ENCODE results near the gene NR1D1.
A peak's percentile ranks its signal among the peaks of the same experiment; 100 is the strongest.

NR1D1 gene

DNA sequence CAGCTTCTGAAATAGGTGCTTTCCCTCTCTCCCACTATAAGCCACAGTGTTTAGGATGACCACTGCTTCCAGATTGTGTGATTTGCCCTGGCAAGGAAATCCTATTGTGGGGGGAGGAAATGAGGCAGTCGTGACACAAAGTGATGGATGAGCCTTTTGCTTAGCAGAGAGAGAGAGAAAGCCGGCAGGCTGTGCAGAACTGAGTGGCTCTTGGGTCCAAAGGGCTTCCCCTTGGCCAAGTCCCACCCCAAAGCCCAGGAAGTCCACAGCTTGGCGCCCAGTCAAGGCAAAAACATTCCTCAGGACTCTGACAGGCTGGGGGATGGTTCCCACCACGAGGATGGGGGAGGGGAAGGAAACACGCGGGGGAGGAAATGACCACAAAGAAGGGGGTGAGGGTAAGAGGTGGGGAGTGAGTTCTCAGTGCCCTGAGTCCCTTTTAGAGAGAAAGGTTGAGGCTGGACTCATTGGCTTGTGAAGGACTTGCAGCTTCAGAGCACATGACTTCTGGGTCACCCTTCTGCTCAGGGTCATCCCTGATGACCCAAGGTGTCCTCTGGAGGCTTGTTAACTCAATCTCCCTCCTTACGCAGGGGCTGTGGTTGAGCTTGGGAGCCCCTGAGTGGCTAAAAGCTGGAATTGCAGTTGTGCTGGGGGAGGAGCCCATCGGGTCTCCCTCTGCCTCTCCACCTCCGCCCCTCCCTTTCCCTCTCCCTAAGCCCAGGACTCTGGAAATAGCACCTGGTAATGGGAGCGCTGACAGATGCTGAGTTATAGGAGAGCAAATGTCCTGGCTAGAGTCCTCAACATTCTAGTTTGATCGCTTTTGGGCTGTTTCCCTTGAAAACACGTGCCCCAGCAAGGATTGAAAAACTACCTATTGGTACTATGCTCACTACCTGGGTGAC, 11.1 kb upstream of the NR1D1 start:
- peak; percentile 65 for DNase-seq

- DNase-seq: peak; percentile 12
These were observed 9.8 kb upstream of the NR1D1 start for GRCh38 chr17:40110026-40110845.

DNA sequence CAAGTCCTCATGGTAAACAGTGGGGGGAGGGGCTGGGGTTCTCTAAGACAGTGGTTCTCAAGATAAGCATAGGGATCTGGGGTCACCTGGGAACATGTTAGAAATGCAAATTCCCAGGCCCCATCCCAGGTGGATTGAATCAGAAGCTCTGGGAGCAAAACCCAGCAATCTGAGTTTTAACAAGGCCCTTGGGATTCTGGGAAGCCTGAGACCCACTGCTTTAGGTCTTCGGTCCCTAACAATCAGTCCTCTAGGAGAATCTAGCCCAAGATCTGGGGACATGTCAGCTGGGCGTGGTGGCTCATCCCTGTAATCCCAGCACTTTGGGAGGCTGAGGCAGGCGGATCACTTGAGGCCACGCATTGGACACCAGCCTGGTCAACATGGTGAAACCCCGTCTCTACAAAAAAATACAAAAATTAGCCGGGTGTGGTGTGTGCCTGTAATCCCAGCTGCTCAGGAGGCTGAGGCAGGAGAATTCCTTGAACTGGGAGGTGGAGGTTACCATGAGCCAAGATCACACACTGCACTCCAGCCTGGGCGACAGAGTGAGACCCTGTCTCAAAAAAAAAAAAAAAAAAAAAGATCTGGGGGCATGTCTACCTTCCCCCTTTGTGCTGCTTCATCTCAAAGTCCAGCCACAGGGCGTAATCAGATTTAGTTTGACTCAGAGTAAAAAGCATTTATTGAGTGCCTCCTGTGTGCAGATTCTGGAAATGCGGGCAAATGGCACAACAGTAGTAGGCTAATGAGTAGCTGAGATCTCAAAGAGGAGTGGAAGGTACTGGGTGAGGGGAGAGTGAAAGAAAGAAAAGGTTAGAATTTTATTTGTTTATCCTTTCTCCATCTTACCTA, 8.8 kb upstream of the NR1D1 start:
- DNase-seq: peak; percentile 17

DNA sequence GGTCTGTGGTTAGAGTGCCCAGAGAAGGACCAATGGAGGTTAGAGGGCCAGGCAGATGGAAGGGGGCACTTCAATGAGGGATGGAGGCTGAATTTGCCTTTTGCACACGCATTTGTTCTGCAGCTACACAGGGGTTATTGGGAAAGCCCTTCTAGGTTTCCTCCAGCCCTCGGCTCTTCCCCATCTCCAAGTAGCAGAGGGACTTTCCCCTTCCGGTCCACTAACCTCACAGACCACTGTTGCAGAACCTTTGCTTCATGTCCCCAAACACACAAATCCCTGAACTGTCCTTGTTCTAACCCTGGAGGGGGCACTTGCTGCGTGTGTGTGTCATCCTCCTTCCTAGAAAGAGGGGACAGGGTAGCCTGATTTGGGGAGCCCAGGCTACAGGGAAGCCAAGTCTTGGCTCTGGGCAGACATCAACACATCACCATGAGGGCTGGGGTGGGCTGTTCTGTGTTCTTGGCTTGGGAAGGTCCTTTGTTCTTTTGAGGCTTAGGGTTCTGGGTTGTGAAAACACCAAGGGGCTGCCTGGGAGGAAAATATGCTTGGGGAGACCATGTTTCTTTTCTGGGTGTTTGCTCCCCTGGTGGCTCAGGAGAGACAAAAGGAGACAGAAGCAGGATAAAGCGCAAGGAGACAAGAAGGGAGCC, 7.3 kb upstream of the NR1D1 start:
- DNase-seq: no peak

DNA sequence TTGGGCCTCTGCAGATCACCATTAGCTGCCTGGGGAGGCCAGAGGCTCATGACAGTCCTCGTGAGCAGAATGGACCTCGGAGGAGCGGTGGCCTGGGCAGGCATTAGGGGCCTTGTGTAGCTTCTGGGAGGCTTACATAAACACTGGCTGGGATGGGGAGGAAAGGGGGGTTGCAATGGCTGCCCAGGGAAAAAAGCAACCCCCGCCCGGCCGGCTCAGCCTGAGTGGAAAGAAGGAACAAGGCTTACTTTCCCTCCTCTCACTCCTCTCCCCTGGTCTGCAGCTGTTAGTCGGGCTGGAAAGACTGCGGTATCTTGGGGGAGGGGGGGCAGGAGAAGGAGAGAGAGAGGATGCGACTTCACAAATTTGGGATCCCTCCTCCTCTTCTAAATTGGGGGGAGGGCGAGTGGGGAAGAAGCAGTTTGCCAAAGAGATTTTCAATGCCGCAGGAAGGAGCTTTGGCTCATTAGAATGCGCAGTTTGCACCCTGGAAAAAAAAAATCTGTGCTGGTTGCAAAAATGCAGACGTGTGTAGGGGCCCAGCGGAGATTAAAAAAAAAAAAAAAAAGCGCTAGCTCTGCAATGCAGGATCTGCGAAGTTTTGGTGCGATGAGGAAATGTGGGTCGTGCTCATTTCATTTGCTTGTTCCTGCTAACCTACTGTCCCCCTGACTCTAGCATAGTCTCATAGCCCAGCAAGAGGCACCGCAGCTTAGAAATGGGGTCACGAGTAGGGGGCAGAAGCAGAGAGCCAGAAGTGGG, 6.6 kb upstream of the NR1D1 start:
- DNase-seq: no peak

GRCh38 chr17:40105861-40106759, 5.7 kb upstream of the NR1D1 start:
- no peak for DNase-seq

- no peak for DNase-seq
These were observed 4.5 kb upstream of the NR1D1 start for GRCh38 chr17:40104594-40105486.

DNA sequence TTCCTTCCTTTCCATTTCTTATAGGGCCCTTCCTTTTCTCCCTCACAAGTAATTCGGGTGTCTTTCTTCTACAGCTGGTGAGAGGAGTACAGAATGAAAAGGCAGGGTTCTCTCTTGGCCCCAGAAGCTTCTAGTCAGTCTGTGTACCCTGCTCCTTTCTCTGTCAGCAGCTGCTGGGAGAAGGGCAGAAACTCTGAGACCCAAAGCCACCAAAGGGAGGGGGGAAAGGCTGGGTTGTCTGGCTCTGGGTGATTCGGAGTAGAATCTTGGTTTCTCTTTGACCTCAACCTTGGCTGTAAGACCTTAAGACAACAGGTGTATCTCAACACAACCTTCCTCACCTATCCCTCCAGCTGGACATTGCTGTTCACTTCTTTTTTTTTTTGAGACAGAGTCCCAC, 3.3 kb upstream of the NR1D1 start:
- no peak for DNase-seq

GRCh38 chr17:40103071-40103661, 2.8 kb upstream of the NR1D1 start:
- no peak for DNase-seq

DNA sequence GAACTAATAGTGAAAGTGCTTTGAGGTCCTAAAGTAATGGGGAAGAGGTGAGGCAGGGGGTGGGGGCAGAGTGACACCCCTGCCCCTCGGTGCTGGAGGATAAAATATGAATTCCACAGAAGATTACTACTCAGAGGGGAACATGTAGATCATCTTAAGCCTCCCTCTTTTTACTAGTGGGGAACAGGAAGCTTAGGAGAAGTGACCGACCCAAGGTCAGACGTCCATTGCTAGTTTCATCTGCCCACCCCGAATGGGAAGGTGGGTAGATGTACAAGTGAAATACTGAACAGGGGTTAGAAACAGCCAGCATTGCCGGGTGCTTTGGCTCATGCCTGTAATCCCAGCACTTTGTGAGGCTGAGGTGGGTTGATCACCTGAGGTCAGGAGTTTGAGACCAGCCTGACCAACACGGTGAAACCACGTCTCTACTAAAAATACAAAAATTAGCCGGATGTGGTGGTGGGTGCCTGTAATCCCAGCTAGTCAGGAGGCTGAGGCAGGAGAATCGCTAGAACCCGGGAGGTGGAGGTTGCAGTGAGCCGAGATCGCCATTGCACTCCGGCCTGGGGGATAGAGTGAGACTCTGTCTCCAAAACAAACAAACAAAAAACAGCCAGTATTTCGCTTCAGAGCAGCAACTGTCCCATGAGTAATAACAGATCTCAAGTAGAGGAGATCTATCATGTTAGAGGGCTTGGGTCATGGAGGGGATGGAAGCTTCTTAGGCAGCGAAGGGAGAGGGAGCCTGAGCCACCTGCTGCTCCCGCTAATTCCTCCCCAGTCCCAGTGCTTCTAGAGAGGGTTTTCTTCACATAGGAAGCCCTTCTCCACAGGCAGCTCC, 1.2 kb upstream of the NR1D1 start:
- no peak for DNase-seq

DNA sequence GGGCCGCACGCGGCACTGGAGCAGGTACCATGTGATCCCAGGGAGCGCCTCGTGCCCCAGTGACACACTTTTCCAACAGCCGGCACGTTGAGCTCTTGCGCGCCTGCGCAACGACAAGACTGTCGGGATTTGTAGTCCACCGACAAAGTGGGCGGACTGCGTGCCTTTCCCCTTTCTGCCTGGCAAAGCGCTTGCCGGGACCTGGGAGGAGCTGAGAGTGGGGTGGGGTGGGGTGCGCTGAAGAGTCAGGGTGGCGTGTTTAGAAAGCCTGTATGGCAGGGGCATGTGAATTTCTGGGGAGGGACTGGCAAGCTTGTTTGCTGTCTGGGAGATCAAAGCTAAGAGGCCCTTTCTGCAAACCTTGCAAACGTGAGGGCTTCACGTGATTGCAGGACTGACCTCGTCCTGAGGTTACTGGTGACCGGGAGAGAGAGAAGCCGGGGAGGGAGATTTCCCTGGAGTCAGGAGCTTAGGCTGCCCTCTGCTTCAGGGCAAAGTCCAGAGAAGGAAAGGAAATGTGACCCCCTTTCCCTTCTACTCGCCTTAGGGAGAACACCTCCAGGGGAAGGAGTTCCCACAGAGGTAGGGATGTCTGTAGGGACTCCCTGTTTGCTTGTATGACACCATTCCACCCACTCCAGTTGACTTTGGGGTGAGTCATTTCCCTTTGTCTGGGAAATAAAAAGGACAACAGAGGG, 429 bp upstream of the NR1D1 start:
- DNase-seq: peak; percentile 88

DNA sequence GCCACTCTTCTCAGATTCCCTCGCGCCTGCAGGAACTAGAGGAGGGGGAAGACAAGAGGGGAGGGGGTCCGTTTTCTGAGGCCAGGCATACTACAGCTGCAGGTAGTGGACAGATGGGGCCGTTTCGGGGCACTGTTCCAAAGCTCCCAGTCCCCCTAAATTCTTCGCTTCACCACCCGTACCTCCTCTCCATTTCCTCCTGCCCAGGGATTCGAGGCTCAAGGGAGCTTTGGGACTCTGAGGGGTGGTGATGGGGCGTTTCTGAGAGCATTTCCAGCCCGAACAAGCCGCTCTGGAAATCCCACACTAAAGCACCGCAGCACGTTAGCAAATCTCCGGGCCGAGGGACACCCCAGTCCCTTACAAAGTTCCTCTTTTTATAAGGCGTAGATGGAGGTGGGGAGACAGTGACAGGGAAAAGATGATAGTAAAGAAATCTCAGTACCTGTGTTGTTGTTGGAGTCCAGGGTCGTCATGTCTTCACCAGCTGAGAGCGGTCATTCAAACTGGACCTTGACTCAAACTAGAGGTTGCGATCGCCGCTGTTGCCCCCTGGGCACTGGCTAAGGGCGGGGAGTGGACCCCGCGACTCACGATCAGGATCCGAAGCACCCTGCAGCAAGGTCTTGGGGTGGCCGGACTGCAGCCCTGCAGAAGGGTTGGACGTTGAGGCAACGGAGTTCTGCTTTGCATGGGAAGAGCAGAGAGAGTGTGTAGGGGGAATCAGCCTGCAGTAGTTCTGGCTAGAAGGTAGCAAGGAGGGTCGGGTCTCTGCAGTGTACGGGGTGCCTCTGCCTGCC, 570 bp downstream of the NR1D1 start:
- DNase-seq: no peak

GRCh38 chr17:40098846-40099618, 1.4 kb downstream of the NR1D1 start:
- DNase-seq: peak; percentile 100

DNA sequence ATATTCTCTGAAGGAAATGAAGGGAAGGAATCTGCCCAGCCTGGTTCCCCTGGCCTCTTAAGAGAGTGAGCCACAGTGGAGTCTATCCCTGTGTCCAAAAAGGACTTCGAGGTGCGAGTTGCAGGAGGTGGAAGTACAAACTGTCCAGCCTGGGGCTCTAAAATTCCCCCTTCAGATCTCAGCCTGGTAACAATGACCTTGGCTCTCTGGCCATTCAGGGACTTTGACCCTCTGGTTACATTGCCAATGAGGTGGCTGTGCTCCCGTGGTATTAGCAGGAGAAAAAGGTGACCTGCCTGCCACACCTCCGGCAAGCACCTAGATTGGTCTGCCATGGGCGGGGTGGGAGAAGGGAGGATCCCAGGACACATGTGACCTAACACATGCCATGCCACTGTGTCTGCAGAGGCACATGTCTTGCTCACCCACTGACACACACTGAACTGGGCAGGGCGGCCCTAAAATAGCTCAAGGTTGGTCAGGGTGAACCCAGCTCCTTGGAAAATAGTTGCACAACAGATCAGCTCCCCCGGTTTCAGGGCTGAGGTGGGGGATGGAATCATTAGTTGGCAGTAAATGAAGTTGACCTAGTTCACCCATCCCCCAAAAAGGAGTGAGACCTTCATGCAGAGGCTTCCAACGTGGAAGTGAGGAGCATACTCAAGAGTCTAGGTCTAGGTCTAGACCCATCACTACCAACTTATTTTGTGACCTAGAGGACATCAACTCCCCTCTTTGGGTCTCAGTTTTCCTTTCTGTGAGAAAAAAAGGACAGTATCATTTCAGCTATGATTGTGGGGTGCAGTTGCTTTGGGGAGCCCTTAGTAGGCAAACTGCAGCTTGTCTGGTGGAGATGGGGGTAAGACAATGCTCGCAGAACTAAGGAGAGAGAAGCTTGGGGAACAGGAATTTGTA, 2.2 kb downstream of the NR1D1 start:
- no peak for DNase-seq

DNA sequence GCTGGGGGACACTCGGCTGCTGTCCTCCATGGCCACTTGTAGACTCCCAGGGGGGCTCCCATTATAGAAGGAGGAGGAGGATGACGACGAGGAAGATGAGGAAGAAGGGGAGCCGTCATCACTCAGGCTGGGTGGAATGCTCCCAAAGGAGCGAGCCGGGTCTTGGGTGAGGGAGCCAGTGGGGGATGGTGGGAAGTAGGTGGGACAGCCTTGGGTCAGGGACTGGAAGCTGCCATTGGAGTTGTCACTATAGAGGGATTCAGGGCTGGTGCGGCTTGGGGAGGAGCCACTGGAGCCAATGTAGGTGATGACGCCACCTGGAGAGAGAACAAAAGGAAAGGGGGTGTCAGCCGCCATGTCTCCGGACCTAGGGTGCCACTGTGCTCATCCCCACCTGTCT, 3.3 kb downstream of the NR1D1 start:
- no peak for DNase-seq

All from activated CD8-positive, alpha-beta memory T cell treated with anti-CD3 and anti-CD28 coated beads, Interleukin-2, amount 50 U/mL, for 4 hours (primary cell).